HepG2 (cell line): ENCODE data around the gene TAF1A. TPM values are rescaled to one million over a fixed set of nuclear protein-coding genes. Genes with fewer than 3 reads are reported as not detected.

Source experiments
- ADNP ChIP-seq: sonication (generic); formaldehyde crosslinking; IDR thresholded peaks from 2 replicates; pipeline ENCODE4 v1.4.0; 2020; ENCODE audit warnings: missing genetic modification reagents
- HOXD1 ChIP-seq: sonication (generic); formaldehyde crosslinking; IDR thresholded peaks from 2 replicates; pipeline ENCODE4 v1.5.0; 2020; ENCODE audit warnings: missing genetic modification reagents
- KLF13 ChIP-seq: sonication (generic); formaldehyde crosslinking; IDR thresholded peaks from 2 replicates; pipeline ENCODE4 v1.4.0; 2020; ENCODE audit warnings: mild to moderate bottlenecking, missing genetic modification reagents
- LCORL ChIP-seq, 2 experiments: fragments of 450-650 bp in 1 of 2; sonication (generic) in 1 of 2; formaldehyde crosslinking in 1 of 2; IDR thresholded peaks; 2 replicates each; pipeline versions ENCODE4 v1.5.0 to v1.6.1; 2017 to 2020; ENCODE audit warnings: antibody characterized with exemption in 1 of 2, missing genetic modification reagents in 1 of 2
- NR3C1 ChIP-seq: sonication (generic); formaldehyde crosslinking; IDR thresholded peaks from 2 replicates; pipeline ENCODE4 v1.4.0; 2020; ENCODE audit warnings: missing genetic modification reagents
- POLR2A ChIP-seq, 2 experiments: IDR thresholded peaks; 2 replicates each; pipeline ENCODE4 v1.6.1; 2011; ENCODE audit warnings: low read depth in 2 of 2, low read length in 2 of 2, mild to moderate bottlenecking in 1 of 2, moderate library complexity in 1 of 2; ENCODE audit not compliant: insufficient read depth in 1 of 2
- SAP130 ChIP-seq: IDR thresholded peaks from 2 replicates; pipeline ENCODE4 v1.6.1; 2016; ENCODE audit warnings: low read depth
- SP2 ChIP-seq: sonication (generic); formaldehyde crosslinking; IDR thresholded peaks from 2 replicates; pipeline ENCODE4 v1.5.1; 2020; ENCODE audit warnings: mild to moderate bottlenecking, missing genetic modification reagents
- ZNF136 ChIP-seq: sonication (generic); formaldehyde crosslinking; IDR thresholded peaks from 2 replicates; pipeline ENCODE4 v1.8.1; 2022; ENCODE audit warnings: low read depth, mild to moderate bottlenecking, moderate library complexity, missing genetic modification reagents
- ZNF207 ChIP-seq: fragments of 450-650 bp; IDR thresholded peaks from 2 replicates; pipeline ENCODE4 v1.6.1; 2016; ENCODE audit warnings: antibody characterized with exemption, borderline replicate concordance
- ZNF446 ChIP-seq: sonication (generic); formaldehyde crosslinking; IDR thresholded peaks from 2 replicates; pipeline ENCODE4 v1.5.0; 2020; ENCODE audit warnings: mild to moderate bottlenecking, missing genetic modification reagents
- ZNF776 ChIP-seq: sonication (generic); formaldehyde crosslinking; IDR thresholded peaks from 2 replicates; pipeline ENCODE4 v1.4.0; 2020; ENCODE audit warnings: mild to moderate bottlenecking, missing genetic modification reagents
- ZSCAN12 ChIP-seq: sonication (generic); formaldehyde crosslinking; IDR thresholded peaks from 2 replicates; pipeline ENCODE4 v1.9.0; 2021; ENCODE audit warnings: mild to moderate bottlenecking, missing genetic modification reagents
- ZSCAN9 ChIP-seq: IDR thresholded peaks from 2 replicates; pipeline ENCODE4 v1.6.1; 2016; ENCODE audit warnings: borderline replicate concordance
- polyA plus RNA-seq, 8 experiments: library from polyadenylated mRNA; depleted of rRNA in 3 of 8; stranded (reverse) in 7 of 8; unstranded in 1 of 8; fragments of >200 nt; fragmentation: Illumina TruSeq in 4 of 8; extraction: Trizol in 4 of 8; gene quantifications; 2 replicates each; pipeline versions ENCODE4 v1.2.1 to v1.2.3, GENCODE V29; 2011 to 2016; ENCODE audit warnings: low read depth in 4 of 8, missing spikeins in 1 of 8, mixed read lengths in 1 of 8; ENCODE audit not compliant: insufficient read depth in 1 of 8
- total RNA-seq, 5 experiments: library from RNA; depleted of rRNA; stranded (reverse); fragments of >200 nt; fragmentation: Illumina TruSeq; extraction: Trizol; gene quantifications; 2 replicates each; pipeline ENCODE4 v1.2.3, GENCODE V29; 2016; ENCODE audit warnings: low read depth in 1 of 5
- TF ChIP-seq, protein P1 (sequence below): sonication (generic); formaldehyde crosslinking; IDR thresholded peaks from 2 replicates; pipeline ENCODE4 v1.5.1; 2020; ENCODE audit warnings: mild to moderate bottlenecking, moderate library complexity, missing genetic modification reagents
- TF ChIP-seq, protein P2 (sequence below): sonication (generic); formaldehyde crosslinking; IDR thresholded peaks from 2 replicates; pipeline ENCODE4 v1.5.0; 2020; ENCODE audit warnings: mild to moderate bottlenecking, missing genetic modification reagents
- TF ChIP-seq, protein P3 (sequence below): sonication (generic); formaldehyde crosslinking; IDR thresholded peaks from 2 replicates; pipeline ENCODE4 v1.8.1; 2023; ENCODE audit warnings: mild to moderate bottlenecking, missing genetic modification reagents
- TF ChIP-seq, protein P4 (sequence below): IDR thresholded peaks from 2 replicates; pipeline ENCODE4 v1.6.1; 2016; ENCODE audit warnings: low read depth, control low read depth
- TF ChIP-seq, protein P5 (sequence below): sonication (generic); formaldehyde crosslinking; IDR thresholded peaks from 2 replicates; pipeline ENCODE4 v1.5.1; 2020; ENCODE audit warnings: mild to moderate bottlenecking, missing genetic modification reagents, moderate library complexity

Gene TAF1A
- total and polyA plus RNA-seq, 2 of the 13 experiments (the other 11 are each of a cell fraction or from before 2014, with no cell fraction given): 3.3 to 10.7 TPM

DNA sequence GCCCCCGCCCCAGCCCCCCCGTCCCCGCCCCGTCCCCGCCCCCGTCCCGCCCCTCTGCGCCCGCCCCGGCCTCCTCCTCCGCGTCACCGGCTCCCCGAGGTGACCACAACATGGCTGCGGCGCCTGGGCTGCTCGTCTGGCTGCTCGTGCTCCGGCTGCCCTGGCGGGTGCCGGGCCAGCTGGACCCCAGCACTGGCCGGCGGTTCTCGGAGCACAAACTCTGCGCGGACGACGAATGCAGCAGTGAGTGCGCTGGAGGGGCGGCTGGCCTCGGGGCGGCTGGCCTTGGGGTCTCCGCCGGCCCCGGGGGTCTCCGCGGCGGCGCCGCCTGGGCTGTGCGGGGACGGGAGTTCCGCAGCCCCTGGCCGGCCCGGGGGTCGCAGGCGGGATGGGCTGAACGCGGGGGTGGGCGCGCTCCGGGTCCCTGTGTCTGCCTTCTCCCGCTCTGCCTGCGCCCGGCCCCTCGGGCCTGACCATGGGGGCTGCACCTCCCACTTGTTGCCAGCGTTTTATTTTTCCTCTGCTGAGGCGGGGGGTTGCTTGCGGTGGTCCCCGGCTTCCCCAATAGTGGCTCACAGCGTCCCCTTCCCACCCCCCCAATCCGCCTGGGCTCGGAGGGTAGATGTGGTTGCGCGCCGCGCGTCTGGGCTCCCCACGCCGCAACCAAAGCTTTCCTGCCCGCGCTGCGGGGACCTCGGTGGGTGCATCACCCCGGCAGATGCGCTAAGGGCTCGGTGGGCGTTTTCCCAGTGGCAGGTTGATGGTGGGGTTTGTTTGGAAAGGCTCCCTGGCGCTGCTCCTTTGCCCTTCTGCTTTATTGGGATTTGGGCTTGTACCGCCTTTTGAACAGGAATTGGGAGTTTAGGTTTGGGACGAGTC, 28.5 kb upstream of the TAF1A start, which contains the start of gene MIA3 (continued):
- TF ChIP-seq, protein P1, sequence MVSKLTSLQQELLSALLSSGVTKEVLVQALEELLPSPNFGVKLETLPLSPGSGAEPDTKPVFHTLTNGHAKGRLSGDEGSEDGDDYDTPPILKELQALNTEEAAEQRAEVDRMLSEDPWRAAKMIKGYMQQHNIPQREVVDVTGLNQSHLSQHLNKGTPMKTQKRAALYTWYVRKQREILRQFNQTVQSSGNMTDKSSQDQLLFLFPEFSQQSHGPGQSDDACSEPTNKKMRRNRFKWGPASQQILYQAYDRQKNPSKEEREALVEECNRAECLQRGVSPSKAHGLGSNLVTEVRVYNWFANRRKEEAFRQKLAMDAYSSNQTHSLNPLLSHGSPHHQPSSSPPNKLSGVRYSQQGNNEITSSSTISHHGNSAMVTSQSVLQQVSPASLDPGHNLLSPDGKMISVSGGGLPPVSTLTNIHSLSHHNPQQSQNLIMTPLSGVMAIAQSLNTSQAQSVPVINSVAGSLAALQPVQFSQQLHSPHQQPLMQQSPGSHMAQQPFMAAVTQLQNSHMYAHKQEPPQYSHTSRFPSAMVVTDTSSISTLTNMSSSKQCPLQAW (CRISPR knock-in tag): no peak
- peak; percentile 76 for TF ChIP-seq SAP130
- TF ChIP-seq ZSCAN12 (CRISPR knock-in tag): no peak
- peak in 1 of 2 experiments; percentile 78; a peak in 3 of 4 replicates for TF ChIP-seq POLR2A (IDR thresholded peaks at IDR 0.05; ENCODE audit: insufficient read depth in 1 of 2, low read depth in 2 of 2, low read length in 2 of 2)
- TF ChIP-seq LCORL (IDR thresholded peaks at IDR 0.05): no peak
- no peak for TF ChIP-seq LCORL (CRISPR knock-in tag; IDR thresholded peaks at IDR 0.05)
- TF ChIP-seq KLF13 (CRISPR knock-in tag): no peak
- TF ChIP-seq, protein P2, sequence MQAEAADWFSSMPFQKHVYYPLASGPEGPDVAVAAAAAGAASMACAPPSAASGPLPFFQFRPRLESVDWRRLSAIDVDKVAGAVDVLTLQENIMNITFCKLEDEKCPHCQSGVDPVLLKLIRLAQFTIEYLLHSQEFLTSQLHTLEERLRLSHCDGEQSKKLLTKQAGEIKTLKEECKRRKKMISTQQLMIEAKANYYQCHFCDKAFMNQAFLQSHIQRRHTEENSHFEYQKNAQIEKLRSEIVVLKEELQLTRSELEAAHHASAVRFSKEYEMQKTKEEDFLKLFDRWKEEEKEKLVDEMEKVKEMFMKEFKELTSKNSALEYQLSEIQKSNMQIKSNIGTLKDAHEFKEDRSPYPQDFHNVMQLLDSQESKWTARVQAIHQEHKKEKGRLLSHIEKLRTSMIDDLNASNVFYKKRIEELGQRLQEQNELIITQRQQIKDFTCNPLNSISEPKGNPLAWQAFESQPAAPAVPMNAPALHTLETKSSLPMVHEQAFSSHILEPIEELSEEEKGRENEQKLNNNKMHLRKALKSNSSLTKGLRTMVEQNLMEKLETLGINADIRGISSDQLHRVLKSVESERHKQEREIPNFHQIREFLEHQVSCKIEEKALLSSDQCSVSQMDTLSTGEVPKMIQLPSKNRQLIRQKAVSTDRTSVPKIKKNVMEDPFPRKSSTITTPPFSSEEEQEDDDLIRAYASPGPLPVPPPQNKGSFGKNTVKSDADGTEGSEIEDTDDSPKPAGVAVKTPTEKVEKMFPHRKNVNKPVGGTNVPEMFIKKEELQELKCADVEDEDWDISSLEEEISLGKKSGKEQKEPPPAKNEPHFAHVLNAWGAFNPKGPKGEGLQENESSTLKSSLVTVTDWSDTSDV (CRISPR knock-in tag): no peak
- no peak for TF ChIP-seq ZSCAN9 (CRISPR knock-in tag)
- TF ChIP-seq HOXD1 (CRISPR knock-in tag): 0 out of 2 replicates have a peak, but pooled peaks have one; percentile 23
- peak; percentile 22; the same call in 1 of the 2 replicates for TF ChIP-seq ZNF446 (CRISPR knock-in tag)
- TF ChIP-seq SP2 (CRISPR knock-in tag): no peak
- TF ChIP-seq ZNF136 (CRISPR knock-in tag): no peak
- TF ChIP-seq ADNP: no peak
- TF ChIP-seq, protein P3, sequence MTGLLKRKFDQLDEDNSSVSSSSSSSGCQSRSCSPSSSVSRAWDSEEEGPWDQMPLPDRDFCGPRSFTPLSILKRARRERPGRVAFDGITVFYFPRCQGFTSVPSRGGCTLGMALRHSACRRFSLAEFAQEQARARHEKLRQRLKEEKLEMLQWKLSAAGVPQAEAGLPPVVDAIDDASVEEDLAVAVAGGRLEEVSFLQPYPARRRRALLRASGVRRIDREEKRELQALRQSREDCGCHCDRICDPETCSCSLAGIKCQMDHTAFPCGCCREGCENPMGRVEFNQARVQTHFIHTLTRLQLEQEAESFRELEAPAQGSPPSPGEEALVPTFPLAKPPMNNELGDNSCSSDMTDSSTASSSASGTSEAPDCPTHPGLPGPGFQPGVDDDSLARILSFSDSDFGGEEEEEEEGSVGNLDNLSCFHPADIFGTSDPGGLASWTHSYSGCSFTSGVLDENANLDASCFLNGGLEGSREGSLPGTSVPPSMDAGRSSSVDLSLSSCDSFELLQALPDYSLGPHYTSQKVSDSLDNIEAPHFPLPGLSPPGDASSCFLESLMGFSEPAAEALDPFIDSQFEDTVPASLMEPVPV (CRISPR knock-in tag): no peak
- TF ChIP-seq, protein P4, sequence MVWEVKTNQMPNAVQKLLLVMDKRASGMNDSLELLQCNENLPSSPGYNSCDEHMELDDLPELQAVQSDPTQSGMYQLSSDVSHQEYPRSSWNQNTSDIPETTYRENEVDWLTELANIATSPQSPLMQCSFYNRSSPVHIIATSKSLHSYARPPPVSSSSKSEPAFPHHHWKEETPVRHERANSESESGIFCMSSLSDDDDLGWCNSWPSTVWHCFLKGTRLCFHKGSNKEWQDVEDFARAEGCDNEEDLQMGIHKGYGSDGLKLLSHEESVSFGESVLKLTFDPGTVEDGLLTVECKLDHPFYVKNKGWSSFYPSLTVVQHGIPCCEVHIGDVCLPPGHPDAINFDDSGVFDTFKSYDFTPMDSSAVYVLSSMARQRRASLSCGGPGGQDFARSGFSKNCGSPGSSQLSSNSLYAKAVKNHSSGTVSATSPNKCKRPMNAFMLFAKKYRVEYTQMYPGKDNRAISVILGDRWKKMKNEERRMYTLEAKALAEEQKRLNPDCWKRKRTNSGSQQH: no peak
- TF ChIP-seq, protein P5, sequence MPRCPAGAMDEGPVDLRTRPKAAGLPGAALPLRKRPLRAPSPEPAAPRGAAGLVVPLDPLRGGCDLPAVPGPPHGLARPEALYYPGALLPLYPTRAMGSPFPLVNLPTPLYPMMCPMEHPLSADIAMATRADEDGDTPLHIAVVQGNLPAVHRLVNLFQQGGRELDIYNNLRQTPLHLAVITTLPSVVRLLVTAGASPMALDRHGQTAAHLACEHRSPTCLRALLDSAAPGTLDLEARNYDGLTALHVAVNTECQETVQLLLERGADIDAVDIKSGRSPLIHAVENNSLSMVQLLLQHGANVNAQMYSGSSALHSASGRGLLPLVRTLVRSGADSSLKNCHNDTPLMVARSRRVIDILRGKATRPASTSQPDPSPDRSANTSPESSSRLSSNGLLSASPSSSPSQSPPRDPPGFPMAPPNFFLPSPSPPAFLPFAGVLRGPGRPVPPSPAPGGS (CRISPR knock-in tag): peak; percentile 59; the same call in 1 of the 2 replicates
- TF ChIP-seq NR3C1 (CRISPR knock-in tag): no peak
- no peak for TF ChIP-seq ZNF776
- no peak for TF ChIP-seq ZNF207
